Measurements from ENCODE around the gene TOGARAM2. TPM values are rescaled to one million over a fixed set of nuclear protein-coding genes. Genes with fewer than 3 reads are reported as not detected.

TOGARAM2 gene
- total and polyA plus RNA-seq, 10 of the 15 experiments (the other 5 are each of a cell fraction or from before 2014, with no cell fraction given), result 0.01 to 0.06 (median 0.03) TPM; not detected in 7

DNA sequence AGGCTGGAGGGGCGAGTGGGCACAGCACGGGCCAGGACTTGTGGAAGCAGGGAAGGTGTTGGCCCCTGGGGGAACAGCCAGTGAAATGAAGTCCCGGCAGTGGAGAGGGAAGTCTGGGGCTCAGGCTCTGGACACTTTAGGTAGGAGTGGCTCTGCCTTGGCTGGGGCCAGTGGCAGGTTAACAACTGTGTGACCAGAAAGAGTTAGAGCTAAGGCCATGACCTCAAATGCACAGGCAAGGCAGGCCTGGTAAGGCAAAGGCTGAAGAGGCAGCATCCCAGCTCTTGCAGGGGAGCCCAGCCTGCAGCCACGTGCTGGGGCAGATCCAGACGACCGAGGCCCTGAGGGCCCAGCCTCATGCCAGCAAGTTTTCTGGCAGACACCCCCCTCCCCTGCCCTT lies 71.7 kb downstream of the TOGARAM2 start (continued):
- TF ChIP-seq, protein P1, sequence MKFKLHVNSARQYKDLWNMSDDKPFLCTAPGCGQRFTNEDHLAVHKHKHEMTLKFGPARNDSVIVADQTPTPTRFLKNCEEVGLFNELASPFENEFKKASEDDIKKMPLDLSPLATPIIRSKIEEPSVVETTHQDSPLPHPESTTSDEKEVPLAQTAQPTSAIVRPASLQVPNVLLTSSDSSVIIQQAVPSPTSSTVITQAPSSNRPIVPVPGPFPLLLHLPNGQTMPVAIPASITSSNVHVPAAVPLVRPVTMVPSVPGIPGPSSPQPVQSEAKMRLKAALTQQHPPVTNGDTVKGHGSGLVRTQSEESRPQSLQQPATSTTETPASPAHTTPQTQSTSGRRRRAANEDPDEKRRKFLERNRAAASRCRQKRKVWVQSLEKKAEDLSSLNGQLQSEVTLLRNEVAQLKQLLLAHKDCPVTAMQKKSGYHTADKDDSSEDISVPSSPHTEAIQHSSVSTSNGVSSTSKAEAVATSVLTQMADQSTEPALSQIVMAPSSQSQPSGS (IDR thresholded peaks at IDR 0.05; ENCODE audit: low read length), result no peak
- TF ChIP-seq ZNF217 (IDR thresholded peaks at IDR 0.05), result no peak
- TF ChIP-seq, protein P2, sequence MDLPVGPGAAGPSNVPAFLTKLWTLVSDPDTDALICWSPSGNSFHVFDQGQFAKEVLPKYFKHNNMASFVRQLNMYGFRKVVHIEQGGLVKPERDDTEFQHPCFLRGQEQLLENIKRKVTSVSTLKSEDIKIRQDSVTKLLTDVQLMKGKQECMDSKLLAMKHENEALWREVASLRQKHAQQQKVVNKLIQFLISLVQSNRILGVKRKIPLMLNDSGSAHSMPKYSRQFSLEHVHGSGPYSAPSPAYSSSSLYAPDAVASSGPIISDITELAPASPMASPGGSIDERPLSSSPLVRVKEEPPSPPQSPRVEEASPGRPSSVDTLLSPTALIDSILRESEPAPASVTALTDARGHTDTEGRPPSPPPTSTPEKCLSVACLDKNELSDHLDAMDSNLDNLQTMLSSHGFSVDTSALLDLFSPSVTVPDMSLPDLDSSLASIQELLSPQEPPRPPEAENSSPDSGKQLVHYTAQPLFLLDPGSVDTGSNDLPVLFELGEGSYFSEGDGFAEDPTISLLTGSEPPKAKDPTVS (IDR thresholded peaks at IDR 0.05; ENCODE audit: low read depth, low read length), result no peak
- TF ChIP-seq CBX3 (IDR thresholded peaks at IDR 0.05; ENCODE audit: borderline replicate concordance, low read depth), result no peak
- TF ChIP-seq SREBF1 (IDR thresholded peaks at IDR 0.05; ENCODE audit: low read length), result no peak
- no peak for TF ChIP-seq FOXK2 (IDR thresholded peaks at IDR 0.05)
- TF ChIP-seq NFXL1 (IDR thresholded peaks at IDR 0.05; ENCODE audit: borderline replicate concordance), result no peak
- no peak for TF ChIP-seq EP300 (IDR thresholded peaks at IDR 0.05; ENCODE audit: borderline replicate concordance in 1 of 2, control insufficient read depth in 1 of 2, low read depth in 2 of 2, low read length in 2 of 2)

DNA sequence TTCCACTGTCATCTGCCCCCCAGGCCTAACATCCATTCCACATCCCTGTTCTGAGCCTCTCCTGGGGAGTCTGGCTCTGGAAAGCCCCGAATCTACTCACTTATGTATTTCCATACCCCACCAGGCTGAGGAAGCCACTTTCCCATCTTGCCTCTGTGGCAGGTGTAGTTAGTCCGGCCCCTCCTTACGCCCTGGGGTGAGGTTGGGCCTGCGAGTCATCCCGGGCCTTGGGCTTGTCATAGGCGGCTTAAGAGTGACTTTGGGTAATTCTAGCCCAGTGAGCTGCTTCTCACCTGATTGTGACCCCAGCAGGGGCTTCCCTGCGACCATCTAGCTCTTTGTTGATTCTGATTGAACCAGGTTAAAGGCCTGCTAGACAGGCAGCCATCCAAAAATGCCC lies 72.1 kb downstream of the TOGARAM2 start:
- CTCF ChIA-PET, result no interaction called here
- DNase-seq (ENCODE audit: low read depth, low spot score) (no peak), FAIRE-seq (no peak), ATAC-seq (peak; percentile 41)
- Histone ChIP-seq H3K36me3 (ENCODE audit: control insufficient read depth in 2 of 2, insufficient read depth in 2 of 2, low read length in 1 of 2) (no peaks in the 10 kb centered on the region), H3K27me3 (replicated peaks in 1 of 2; ENCODE audit: control insufficient read depth in 2 of 2, insufficient read depth in 2 of 2, low read length in 1 of 2) (peaks cover 0 to 2% of the 10 kb centered on the region in 2 experiments; a peak in 1 of 4 replicates), H3K4me3 (no peak overlapping the region), H3K4me1 (ENCODE audit: control insufficient read depth, insufficient read depth, low read length) (no peaks in the 10 kb centered on the region), H3K27ac (ENCODE audit: control insufficient read depth, insufficient read depth) (no peak overlapping the region), H3K9ac (ENCODE audit: control insufficient read depth, insufficient read depth, low read length) (no peak overlapping the region), H4K20me1 (ENCODE audit: control insufficient read depth, insufficient read depth) (no peaks in the 10 kb centered on the region), H3K79me2 (ENCODE audit: control insufficient read depth, insufficient read depth, low read length) (no peaks in the 10 kb centered on the region), H3K4me2 (ENCODE audit: control insufficient read depth, insufficient read depth) (no peak overlapping the region), H3K9me3 (replicated peaks; ENCODE audit: control insufficient read depth, insufficient read depth, low read length) (no peaks in the 10 kb centered on the region), H2AFZ (ENCODE audit: control insufficient read depth, low read depth, low read length) (no peak overlapping the region)
- POLR2A ChIA-PET, result no interaction called here
- WGBS (ENCODE audit: insufficient coverage, insufficient replicate concordance, low lambda C conversion rate, missing lambda C conversion rate), result 55% methylated on average over 7 of the region's 7 CpGs
- in situ Hi-C loops (cut with MboI), result no loop called here
- RAD21 ChIA-PET (ENCODE audit: unreplicated experiment), result interaction anchor here (0.9 kb wide), 1 partner anchor 60 kb away, joined by 3 read pairs; no protein-coding TSS in a partner anchor
- intact Hi-C loops (cut with micrococcal nuclease; ENCODE audit: unreplicated experiment), result no loop called here
- SMC1A ChIA-PET (ENCODE audit: uncharacterized antibody, unreplicated experiment), result interaction anchor here (1.4 to 1.5 kb wide), 3 partner anchors 9 to 76 kb away, joined by 3 to 4 read pairs (median 4); no protein-coding TSS in a partner anchor
- no TSS peak for BruUV-seq (replicated peaks)
- TF ChIP-seq ZNF24 (IDR thresholded peaks at IDR 0.05), result no peak
- TF ChIP-seq, protein P3, sequence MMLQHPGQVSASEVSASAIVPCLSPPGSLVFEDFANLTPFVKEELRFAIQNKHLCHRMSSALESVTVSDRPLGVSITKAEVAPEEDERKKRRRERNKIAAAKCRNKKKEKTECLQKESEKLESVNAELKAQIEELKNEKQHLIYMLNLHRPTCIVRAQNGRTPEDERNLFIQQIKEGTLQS (IDR thresholded peaks at IDR 0.05; ENCODE audit: borderline replicate concordance, extremely low read depth, low read depth, low read length), result no peak
- TF ChIP-seq MEF2B (IDR thresholded peaks at IDR 0.05; ENCODE audit: partially characterized antibody, poor library complexity, severe bottlenecking), result no peak
- no peak for TF ChIP-seq MEF2A (IDR thresholded peaks at IDR 0.05; ENCODE audit: insufficient read depth, low read depth, low read length)
- no peak for TF ChIP-seq SREBF1 (IDR thresholded peaks at IDR 0.05; ENCODE audit: low read length)
- TF ChIP-seq, protein P2 (IDR thresholded peaks at IDR 0.05; ENCODE audit: low read depth, low read length), result no peak
- TF ChIP-seq, protein P4, sequence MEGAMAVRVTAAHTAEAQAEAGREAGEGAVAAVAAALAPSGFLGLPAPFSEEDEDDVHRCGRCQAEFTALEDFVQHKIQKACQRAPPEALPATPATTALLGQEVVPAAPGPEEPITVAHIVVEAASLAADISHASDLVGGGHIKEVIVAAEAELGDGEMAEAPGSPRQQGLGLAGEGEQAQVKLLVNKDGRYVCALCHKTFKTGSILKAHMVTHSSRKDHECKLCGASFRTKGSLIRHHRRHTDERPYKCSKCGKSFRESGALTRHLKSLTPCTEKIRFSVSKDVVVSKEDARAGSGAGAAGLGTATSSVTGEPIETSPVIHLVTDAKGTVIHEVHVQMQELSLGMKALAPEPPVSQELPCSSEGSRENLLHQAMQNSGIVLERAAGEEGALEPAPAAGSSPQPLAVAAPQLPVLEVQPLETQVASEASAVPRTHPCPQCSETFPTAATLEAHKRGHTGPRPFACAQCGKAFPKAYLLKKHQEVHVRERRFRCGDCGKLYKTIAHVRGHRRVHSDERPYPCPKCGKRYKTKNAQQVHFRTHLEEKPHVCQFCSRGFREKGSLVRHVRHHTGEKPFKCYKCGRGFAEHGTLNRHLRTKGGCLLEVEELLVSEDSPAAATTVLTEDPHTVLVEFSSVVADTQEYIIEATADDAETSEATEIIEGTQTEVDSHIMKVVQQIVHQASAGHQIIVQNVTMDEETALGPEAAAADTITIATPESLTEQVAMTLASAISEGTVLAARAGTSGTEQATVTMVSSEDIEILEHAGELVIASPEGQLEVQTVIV (IDR thresholded peaks at IDR 0.05; ENCODE audit: borderline replicate concordance, partially characterized antibody), result no peak
- no peak for TF ChIP-seq HDGF (IDR thresholded peaks at IDR 0.05)
- TF ChIP-seq POLR2AphosphoS2 (IDR thresholded peaks at IDR 0.05; ENCODE audit: low read depth, low read length), result no peak
